ENCODE results near the gene MCU. TPM values are rescaled to one million over a fixed set of nuclear protein-coding genes. Genes with fewer than 3 reads are reported as not detected.
"Not testable (repeated sequence)": the region's sequence is repeated elsewhere in the genome, so short reads cannot be mapped to it uniquely, and the experiment has no call there.

MCU gene
- total RNA-seq, 1 donor from 2014 or later, result 108 TPM

DNA sequence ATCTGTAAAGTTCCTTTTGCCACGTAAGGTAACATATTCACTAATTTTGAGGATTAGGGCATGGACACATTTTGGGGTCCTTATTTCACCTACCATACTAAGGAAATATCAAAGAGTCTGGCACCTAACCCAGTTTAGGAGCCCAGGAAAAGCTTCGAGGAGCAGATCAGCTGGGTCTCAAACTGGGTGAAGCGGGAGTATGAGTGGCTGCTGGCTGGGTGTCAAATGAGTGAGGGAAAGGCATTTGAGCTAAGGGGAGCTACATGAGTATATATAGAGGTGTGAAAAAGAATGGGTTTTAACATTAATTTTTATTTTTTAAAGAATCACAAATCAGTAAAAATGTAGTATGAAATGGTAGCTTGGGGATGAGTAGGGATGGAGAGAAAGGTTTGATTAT is 71.3 kb downstream of the MCU start:
- DNase-seq, result no peak

DNA sequence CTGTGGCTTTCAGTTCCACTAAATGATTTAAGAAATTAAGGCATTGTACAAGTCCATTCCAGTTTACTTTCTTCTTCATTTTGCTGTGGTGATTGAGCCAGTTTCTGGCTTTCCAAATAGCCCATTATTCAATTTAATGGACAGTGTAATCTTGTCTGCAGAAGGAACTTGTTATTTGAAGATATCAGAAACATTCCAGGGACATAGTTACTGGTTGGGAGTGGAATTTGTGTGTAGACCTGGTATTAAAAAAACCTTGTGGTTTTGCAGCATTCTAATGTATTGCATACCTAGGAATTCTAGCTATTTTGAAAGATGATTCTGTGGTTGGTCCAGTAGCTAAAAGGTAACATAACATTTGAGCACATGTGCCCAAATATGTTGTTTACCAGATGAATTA is 72.2 kb downstream of the MCU start:
- no peak for DNase-seq

DNA sequence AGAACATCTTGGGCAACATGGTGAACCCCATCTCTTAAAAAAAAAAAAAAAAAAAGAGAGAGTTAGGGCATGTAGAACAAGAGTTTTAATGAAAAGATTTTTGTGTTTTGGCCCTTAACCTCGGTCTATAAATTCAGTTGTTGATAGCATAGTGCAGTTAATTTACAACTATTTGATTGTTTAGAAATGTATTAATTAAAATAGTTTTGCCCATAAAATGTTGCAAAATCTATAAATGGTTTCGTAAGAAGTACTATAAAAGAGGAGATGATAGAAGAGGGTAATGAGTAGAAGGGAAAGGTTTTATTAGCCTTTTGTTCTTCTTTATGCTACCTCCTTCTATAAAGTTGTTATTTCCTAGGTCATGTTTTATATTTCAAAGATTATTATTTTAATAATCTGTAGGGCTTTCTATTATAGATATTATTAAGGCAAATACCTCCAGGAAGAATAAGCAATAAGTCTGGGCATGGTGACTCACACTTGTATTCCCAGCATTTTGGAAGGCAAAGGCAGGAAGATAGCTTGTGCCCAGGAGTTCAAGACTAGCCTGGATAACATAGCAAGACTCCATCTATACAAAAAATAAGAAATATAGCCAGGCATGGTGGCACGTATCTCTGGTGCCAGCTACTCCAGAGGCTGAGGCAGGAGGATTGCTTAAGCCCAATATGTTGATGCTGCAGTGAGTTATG is 73.3 kb downstream of the MCU start:
- no peak for DNase-seq

DNA sequence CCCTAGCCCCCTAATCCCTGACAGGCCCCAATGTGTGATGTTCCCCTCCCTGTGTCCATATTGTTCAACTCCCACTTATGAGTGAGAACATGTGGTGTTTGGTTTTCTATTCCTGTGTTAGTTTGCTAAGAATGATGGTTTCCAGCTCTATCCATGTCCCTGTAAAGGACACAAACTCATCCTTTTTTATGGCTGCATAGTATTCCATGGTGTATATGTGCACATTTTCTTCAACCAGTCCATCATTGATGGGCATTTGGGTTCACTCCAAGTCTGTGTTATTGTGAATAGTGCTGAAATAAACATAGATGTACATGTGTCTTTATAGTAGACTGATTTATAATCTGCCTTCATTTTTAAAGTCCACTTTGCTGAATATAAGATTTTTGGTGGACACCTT is 79.3 kb downstream of the MCU start:
- DNase-seq, result not testable (repeated sequence)

DNA sequence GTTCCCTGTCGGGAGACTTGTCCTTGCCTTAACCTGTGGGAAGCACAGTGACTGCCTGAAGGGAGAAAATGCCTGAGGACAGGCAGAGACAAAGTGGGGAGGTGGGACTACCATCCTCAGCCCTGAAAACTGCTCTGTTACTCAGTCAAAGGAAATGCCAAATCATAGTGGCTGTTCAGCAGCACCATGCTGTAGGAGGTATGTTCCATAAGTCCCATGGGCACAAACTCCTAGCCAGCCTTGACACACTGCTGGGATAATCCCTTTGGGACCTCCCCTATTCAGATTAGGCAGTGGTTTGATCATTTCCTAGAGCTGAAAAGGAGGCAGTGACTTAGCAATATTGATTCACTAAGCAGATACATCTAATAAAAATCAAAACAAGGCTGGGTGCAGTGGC is 80.1 kb downstream of the MCU start:
- no peak for DNase-seq

DNA sequence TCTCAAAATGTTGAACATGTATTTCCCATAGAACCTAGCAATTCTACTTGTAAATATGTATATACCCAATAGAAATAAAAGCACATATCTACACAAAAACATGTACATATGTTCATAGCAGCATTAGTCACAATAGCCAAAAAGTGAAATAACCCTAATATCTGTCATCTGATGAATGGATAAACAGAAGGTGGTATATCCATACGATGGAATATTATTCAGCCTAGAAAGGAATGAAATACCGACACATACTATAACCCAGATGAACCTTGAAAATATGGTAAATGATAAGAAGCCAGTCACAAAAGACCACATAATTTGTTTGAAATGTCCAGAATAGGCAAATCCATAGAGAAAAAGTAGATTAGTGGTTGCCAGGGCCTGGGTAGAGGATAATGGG is 87.9 kb downstream of the MCU start:
- no peak for DNase-seq

DNA sequence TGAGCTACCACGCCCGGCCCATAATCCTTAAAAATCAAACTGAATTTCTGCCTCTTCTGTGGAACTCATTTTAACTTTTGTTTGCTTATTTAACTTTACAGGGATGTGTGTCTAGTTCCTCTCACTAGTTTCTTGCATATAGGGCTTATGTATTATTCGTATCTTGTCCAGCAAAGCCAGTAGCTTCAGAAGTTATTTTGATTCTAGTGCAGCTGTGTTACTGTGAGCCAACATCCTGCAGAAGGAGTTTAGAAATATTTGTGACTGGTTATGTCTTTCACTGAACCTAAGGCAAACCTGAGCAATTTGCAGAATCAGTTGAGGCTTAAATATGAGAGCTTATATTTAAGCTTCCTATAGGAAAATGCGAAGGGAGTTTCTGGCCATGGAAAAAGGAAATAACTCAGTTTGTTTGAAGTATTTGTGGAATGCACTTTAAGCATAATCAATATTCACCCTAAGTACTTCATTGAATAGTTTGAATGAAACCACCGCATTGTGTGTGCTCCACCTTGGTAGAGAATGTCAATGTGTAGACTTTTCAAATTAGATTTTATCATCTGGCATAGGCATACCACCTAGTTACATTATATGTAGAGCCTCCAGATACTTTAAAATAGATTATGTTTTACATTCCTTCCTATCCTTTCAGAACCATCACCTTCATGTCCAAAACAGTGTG is 90.8 kb downstream of the MCU start:
- no peak for DNase-seq

DNA sequence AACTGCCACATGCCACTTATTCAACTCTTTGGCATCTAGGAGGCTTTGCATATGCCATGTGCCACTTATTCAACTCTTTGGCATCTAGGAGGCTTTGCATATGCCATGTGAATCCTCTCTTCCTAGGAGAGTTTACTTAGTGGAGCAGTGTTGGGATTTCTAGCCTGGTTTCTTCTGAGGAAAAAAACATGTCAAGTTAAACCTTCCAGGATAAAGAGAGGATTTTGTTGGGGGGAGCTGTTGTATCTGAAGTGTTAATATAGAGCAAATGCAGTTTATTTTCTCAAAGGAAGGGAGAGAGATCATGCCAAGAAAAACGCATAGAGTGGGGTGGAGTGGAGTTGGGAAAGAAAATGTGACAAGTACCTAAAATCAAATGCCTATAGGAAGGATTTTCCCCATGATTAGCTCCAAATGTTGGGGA is 91.5 kb downstream of the MCU start:
- peak; percentile 45 for DNase-seq

DNA sequence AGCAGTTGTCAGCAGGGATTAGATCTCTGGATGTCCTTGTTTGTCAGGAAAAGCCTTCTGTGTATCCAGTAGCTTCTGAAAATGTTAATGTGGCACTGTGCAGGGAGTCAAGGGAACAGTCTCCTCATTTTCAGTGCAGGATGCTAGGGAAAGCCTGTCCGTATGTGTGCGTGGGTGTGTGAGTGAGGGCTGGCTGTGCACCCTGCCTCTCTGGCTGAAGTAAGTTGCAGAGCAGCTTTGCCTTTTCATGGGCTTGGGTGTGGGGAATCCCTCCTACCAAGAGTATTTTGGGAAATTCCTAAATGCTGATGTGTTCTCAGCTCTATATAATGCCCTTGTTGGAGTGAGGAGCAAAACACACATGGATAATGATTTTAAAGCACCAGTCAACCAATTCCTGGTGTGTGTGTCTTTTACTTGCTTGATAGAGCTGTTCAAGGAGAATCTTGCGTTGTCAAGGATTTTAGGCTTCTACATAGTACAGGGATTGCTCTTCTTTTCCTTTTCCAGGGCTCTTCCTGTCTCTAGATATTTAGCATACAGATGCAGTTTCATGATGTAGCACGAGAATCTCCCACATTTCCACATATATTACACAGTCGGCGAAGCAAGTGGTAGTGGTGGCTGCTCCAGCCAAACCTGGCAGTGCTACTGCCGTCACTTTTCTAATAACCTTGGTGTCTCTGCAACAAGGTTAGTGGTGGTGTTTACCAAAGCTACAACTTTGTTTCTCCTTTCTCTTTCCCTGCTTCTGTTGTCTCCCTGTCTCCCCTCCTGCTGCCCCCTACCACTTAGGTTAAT is 92.8 kb downstream of the MCU start:
- peak; percentile 85 for DNase-seq

DNA sequence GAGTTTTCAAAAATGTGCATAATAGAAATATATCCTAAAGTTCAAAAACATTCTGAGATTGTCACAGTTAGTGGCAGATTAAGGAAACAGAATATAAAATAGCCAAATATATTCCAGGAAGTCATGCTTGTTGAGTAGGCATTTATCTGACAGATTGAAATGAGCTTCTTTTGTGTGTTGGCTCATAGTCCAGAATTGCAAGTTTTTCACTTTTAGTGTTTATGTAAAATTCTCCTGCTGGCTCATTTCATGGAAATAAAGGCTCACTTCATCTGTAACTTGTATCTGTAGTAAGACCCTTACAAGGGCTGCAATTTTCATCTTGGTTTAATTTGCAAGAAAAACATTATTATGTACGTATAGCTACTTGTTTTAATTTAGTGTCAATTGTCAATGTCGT is 93.5 kb downstream of the MCU start:
- peak; percentile 43 for DNase-seq

DNA sequence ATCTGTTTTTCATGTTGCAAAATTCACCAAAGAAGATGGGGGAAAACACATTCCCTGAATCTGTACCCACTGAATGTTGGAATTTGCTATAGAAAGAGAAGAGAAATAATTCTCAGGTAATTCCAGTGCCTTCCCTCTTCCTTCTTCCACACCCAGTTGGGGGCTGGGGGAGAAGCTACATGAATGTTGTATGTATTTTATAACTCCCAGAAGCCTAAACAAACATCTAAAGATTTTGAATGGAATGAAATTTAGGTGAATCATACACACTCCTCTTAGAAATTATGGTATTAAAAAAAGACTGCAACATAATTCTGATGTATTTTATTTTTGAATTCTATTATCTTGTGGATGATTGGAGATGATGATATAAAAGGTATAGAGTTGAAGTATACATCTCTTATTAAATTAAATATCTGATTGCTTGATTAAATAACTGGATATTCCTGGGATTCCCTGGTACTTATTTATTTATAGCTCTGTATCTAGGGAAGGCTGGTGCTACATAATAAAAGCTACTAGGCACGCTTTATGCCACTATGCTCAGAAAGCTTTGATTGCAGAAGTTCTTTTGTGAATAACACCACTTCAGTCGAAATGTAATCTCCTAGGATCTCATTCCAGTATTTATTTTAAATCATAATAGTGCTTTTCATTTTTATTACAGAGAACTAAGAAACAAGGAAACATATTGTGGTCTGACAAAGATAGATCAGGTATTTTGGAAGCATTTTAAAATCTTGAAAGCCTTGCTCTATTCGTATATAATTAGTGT is 98.5 kb downstream of the MCU start:
- no peak for DNase-seq

DNA sequence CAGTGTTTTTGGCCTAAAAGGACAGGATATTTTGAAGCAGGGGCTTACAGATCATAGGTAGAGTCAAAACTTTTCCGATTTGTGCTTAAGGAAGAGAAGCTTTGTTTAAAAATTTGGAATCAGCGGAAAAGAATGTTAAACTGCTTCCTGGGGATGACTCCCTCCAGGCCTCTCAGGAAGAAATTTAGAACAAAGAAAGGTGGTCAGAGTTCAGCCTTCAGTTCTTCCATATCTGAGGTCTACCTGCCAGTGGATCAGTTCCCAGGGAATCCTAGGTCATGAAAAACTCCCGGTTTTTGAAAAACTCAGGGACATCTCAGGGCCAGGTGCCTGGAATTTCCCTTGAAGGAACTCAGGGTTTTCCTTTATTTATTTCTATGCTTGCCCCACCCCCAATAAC is 100.3 kb downstream of the MCU start:
- DNase-seq, result no peak

DNA sequence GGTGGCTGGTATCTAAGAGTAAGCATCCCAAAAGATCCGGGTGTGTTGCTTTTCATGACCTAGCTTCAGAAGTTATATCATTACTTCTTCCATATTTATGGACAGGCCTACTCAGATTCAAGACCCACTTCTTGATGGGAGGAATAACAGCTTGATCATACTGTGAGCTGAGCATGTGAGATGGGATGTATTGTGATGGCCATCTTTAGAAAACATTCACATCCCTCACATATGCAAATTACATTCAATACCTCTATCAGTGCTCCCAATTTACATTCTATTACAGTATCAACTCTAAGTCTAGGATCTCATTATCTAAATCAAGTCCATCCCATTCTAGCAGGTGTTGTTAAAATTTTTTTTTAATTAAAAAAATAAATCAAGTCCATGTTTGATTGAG is 101.8 kb downstream of the MCU start:
- no peak for DNase-seq

DNA sequence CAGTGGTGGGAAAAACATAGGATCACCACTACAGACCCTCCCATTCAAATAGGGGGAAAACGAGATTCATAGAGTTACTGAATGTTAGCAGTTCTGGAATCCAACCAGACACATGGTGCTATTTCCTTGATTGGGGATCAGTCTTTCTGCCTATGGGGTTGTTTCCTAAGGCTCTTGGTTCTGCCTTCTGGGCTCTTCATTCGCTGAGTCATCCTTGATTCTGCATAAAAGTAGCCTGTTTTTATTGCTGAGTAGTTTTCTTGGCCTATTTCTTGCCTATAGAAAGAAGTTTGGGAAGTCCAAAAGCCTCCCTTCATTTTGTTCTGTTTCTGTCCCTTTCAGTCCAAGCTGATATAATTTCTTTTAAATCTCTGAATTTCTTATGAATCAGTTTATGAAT is 102.3 kb downstream of the MCU start:
- DNase-seq, result no peak

DNA sequence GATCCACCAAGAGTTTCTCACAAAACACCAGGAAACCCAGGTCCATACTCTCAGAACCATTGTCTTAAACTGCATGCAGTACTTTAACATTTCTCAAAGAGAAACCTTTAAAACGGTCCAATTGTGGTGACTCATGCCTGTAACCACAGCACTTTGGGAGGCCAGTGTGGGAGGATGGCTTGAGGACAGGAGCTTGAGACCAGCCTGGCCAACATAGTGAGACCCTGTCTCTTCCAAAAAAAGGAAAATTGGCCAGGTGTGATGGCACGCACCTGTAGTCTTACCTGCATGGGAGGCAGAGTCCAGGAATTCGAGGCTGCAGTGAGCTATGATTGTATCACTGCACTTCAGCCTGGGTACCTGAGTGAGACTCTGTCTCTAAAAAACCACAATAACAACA is 104.1 kb downstream of the MCU start:
- DNase-seq, result no peak

DNA sequence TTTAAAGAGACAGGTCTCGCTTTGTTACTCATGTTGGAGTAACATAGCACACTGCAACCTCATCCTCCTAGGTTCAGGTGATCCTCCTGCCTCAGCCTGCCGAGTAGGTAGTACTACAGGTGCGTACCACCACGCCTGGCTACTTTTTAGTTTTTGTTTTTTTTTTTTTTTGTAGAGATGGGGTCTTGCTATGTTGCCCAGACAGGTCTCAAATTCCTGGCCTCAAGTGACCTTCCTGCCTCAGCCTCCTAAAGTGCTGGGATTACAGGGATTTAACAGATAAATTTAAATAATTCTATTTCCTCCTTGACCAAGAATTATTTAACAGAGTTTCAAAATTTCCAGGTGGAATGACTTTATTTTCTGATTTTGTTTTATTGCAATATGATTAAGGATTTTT is 104.6 kb downstream of the MCU start:
- no peak for DNase-seq

DNA sequence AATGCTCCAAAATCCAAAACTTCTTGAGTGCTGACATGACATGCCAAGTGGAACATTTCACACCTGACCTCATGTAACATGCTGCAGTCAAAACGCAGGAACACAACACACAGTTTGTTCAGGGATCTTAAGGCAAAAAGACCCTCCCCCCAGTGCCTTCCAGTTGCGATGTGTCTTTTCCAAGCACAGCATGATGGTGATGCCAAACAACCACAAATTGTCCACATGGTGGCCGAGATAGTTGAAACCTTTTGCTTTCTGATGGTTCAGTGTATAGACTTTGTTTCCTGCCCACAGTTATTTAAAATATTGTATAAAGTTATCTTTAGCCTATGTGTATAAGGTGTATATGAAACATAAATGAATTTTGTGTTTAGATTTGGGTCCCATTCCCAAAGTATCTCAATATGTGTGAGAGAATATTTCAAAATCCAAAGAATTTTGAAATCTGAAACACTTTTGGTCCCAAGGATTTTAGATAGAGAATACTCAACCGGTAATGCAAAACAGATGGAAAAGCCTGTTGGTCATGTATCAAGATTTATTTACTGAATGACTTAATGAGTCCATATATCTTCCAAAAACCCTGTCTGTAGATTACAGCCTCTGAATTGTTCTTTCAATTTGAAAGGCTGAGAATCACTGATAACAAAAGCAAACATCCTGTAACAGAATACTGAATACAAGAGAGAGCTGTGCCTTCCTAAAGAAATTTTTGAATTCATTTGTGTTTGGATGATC is 108.2 kb downstream of the MCU start:
- no peak for DNase-seq

DNA sequence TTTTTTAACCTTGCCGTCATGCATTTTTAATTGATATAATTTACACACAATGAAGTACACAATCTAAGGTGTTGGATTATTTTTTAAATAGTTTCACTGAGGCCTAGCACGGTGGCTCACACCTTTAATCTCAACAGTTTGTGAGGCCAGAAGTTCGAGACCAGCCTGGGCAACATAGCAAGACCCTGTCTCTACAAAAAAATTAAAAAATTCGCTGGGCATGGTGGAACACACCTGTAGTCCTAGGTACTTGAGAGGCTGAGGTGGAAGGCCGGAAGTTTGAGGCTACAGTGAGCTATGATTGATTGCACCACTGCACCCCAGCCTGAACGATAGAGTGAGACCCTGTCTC is 108.8 kb downstream of the MCU start:
- no peak for DNase-seq

DNA sequence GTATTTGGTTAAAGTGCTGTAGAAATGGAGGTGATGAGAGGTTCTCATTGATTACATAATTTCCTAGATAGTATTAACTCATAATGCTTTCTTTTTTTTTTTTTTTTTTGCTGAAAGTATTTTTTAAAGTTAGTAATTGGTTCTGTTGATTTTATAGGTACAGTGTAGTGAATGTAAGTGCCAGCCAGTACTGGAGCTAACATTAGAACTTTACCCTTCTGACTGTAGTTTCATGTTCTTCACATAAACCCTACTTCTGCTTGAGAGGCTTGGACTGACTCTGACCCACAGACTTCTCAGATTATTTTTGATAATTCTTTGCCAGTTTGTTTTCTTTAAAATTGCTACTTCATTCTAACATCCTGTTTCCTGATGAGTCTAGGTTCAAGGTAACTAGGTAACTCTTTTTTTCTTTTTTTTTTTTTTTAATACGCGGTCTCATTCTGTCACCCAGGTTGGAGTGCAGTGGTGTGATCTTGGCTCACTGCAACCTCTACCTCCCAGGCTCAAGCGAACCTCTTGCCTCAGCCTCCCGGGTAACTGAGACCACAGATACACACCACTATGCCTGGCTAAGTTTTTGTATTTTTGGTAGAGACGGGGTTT is 109.4 kb downstream of the MCU start:
- no peak for DNase-seq

DNA sequence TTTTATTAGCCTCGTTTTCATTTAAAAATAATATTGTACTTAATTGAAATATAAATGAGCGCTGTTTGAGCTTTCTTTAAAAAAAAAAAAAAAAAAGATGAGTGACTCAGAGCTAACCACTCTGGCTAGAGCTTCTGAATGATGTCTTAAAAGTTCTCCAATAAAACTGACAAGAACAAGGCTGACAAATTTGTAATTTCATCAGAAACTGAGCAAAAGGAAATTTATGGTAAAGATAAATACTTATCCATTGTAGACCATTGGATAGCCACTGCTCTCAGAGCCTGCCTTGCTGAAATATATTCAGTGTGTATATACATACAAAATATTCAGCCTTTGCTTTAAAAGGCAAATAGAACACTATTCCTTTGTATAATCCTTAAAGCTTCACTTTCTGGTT is 110.4 kb downstream of the MCU start:
- DNase-seq, result no peak

DNA sequence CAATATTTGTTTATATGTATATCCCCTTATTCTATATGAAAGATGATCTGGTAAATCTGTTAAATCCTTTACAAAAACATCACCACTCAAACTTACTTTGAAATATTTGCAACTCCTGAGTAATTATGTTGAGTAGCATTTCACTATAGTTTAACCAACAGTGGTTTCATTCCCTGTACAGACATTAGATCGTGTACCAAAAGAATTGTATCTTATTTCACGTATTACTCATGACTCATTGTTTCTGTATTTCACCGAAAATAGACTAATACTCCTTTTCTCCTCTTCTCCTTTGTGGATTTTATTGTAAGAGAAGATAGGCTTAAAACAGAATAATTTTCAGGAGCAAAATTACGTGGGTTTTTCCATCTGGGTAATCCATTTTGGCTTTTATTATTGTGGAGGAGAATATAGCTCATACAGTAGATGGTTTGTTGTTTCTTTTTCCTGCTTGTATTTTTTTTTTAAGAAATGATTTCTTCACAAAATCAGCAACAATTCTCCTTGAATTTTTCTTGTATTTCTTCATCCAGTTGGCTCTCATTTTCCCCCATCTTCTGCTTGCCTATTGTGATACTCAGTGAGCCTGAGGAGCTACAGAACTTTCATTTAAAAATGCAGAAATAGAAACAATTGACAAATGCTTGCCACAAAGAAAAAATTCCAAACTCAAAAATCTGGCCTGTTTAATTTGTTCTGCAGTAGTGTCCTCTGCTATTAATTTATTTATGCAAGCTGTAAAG is 111.0 kb downstream of the MCU start:
- DNase-seq, result peak; percentile 35

Measured in tongue (tissue), 2 donors.